WTC11 (cell line): ENCODE measurements around the gene ENTPD8. TPM values are rescaled to one million over a fixed set of nuclear protein-coding genes. Genes with fewer than 3 reads are reported as not detected.

Experiments used
- ATAC-seq: fragments of 200-7000 bp; cut with Tn5 transposase; 2 replicates; pipeline ENCODE4 v1.10.0; 2021; ENCODE audit warnings: mild to moderate bottlenecking, moderate library complexity
- CTCF ChIA-PET: fragments of 300-600 bp; sonication (Branson Sonifier 250); formaldehyde crosslinking; loops from one replicate; lab custom pipeline; 2021; ENCODE audit warnings: antibody characterized with exemption; lab: Charles Lee
- POLR2A ChIA-PET: fragments of 350-600 bp; sonication (Branson Sonifier 250); formaldehyde crosslinking; loops from one replicate; lab custom pipeline; 2021; ENCODE audit warnings: antibody characterized with exemption; lab: Charles Lee
- DNase-seq: peaks from one replicate; pipeline ENCODE4 v3.0.0; 2021; ENCODE audit warnings: low spot score
- H3K27ac Mint-ChIP-seq: 2 replicates; pipeline ENCODE4 v1.8.0; 2021; ENCODE audit warnings: mixed read lengths
- H3K27me3 Mint-ChIP-seq: 2 replicates; pipeline ENCODE4 v1.8.0; 2021; ENCODE audit warnings: low read depth, mild to moderate bottlenecking, moderate library complexity, mixed read lengths
- H3K36me3 Mint-ChIP-seq: 2 replicates; pipeline ENCODE4 v1.8.0; 2021; ENCODE audit warnings: mixed read lengths
- H3K4me1 Mint-ChIP-seq: 2 replicates; pipeline ENCODE4 v1.8.0; 2022; ENCODE audit warnings: mixed read lengths
- H3K4me3 Mint-ChIP-seq: 2 replicates; pipeline ENCODE4 v1.8.0; 2021; ENCODE audit warnings: mild to moderate bottlenecking, moderate library complexity, mixed read lengths
- H3K9me3 Mint-ChIP-seq: 2 replicates; pipeline ENCODE4 v1.8.0; 2021; ENCODE audit warnings: mixed read lengths
- ARID4B ChIP-seq: sonication (generic); formaldehyde crosslinking; IDR thresholded peaks from 2 replicates; pipeline ENCODE4 v1.8.0; 2023; ENCODE audit warnings: missing genetic modification reagents, mild to moderate bottlenecking, borderline replicate concordance
- E2F4 ChIP-seq: sonication (generic); formaldehyde crosslinking; IDR thresholded peaks from 2 replicates; pipeline ENCODE4 v1.8.1; 2022; ENCODE audit warnings: low read depth, mild to moderate bottlenecking, moderate library complexity, missing genetic modification reagents, borderline replicate concordance
- ERG ChIP-seq: fragments of 250-450 bp; sonication (Bioruptor Pico); IDR thresholded peaks from 2 replicates; pipeline ENCODE4 v1.8.0; 2021; ENCODE audit warnings: mild to moderate bottlenecking
- ESRRA ChIP-seq: sonication (generic); formaldehyde crosslinking; IDR thresholded peaks from 2 replicates; pipeline ENCODE4 v1.8.1; 2022; ENCODE audit warnings: mild to moderate bottlenecking, missing genetic modification reagents, borderline replicate concordance
- ETV6 ChIP-seq: sonication (generic); formaldehyde crosslinking; IDR thresholded peaks from 2 replicates; pipeline ENCODE4 v1.8.1; 2022; ENCODE audit warnings: mild to moderate bottlenecking, missing genetic modification reagents
- FOXK1 ChIP-seq: sonication (generic); formaldehyde crosslinking; IDR thresholded peaks from 2 replicates; pipeline ENCODE4 v1.8.0; 2022; ENCODE audit warnings: mild to moderate bottlenecking, moderate library complexity, missing genetic modification reagents
- FOXP4 ChIP-seq: sonication (generic); formaldehyde crosslinking; IDR thresholded peaks from 2 replicates; pipeline ENCODE4 v1.8.0; 2022; ENCODE audit warnings: mild to moderate bottlenecking, missing genetic modification reagents
- GTF2I ChIP-seq: fragments of 250-450 bp; sonication (Bioruptor Pico); conservative IDR thresholded peaks from 2 replicates; pipeline ENCODE4 v1.4.0; 2021; ENCODE audit warnings: mild to moderate bottlenecking
- KAT7 ChIP-seq: sonication (generic); formaldehyde crosslinking; IDR thresholded peaks from 2 replicates; pipeline ENCODE4 v1.8.1; 2023; ENCODE audit warnings: missing genetic modification reagents, mild to moderate bottlenecking, borderline replicate concordance
- MAX ChIP-seq: sonication (generic); formaldehyde crosslinking; IDR thresholded peaks from 2 replicates; pipeline ENCODE4 v1.8.0; 2022; ENCODE audit warnings: mild to moderate bottlenecking, missing genetic modification reagents
- MYBL2 ChIP-seq: sonication (generic); formaldehyde crosslinking; IDR thresholded peaks from 2 replicates; pipeline ENCODE4 v1.8.1; 2023; ENCODE audit warnings: mild to moderate bottlenecking, moderate library complexity, missing genetic modification reagents
- PRDM15 ChIP-seq: sonication (generic); formaldehyde crosslinking; IDR thresholded peaks from 2 replicates; pipeline ENCODE4 v1.8.0; 2022; ENCODE audit warnings: missing genetic modification reagents
- RELA ChIP-seq: sonication (generic); formaldehyde crosslinking; IDR thresholded peaks from 2 replicates; pipeline ENCODE4 v1.8.1; 2022; ENCODE audit warnings: missing genetic modification reagents, mild to moderate bottlenecking, borderline replicate concordance
- SP1 ChIP-seq: sonication (generic); formaldehyde crosslinking; conservative IDR thresholded peaks from 2 replicates; pipeline ENCODE4 v1.8.1; 2022; ENCODE audit warnings: missing genetic modification reagents
- ZBTB21 ChIP-seq: sonication (generic); formaldehyde crosslinking; IDR thresholded peaks from 2 replicates; pipeline ENCODE4 v1.8.1; 2023; ENCODE audit warnings: mild to moderate bottlenecking, missing genetic modification reagents, borderline replicate concordance
- ZNF232 ChIP-seq: sonication (generic); formaldehyde crosslinking; IDR thresholded peaks from 2 replicates; pipeline ENCODE4 v1.8.0; 2022; ENCODE audit warnings: mild to moderate bottlenecking, missing genetic modification reagents
- ZNF423 ChIP-seq: fragments of 250-450 bp; sonication (Bioruptor Pico); IDR thresholded peaks from 2 replicates; pipeline ENCODE4 v2.1.2; 2022; ENCODE audit warnings: mild to moderate bottlenecking, moderate library complexity
- ZNF425 ChIP-seq: fragments of 250-450 bp; sonication (Bioruptor Pico); conservative IDR thresholded peaks from 2 replicates; pipeline ENCODE4 v1.9.0; 2021; ENCODE audit warnings: mild to moderate bottlenecking
- total RNA-seq: library from RNA; stranded (reverse); gene quantifications from 3 replicates; pipeline ENCODE4 v1.2.3, GENCODE V29; 2021

Gene ENTPD8
- total RNA-seq, 1 experiment from 2014 or later = 2.3 TPM

GRCh38 chr9:137439158-137439714 is 1.9 kb downstream of the ENTPD8 start:
- DNase-seq = no peak

More at GRCh38 chr9:137439158-137439714, 1.9 kb downstream of the ENTPD8 start:
- H3K27me3 Mint-ChIP-seq = no peaks in the 10 kb centered on the region; the same call in 1 of the 2 replicates
- CTCF ChIA-PET = no interaction called here
- H3K9me3 Mint-ChIP-seq = no peaks in the 10 kb centered on the region
- no peak overlapping the region for H3K27ac Mint-ChIP-seq
- no peak for ATAC-seq
- TF ChIP-seq ZNF423 (no peak), ETV6 (no peak), SP1 (CRISPR knock-in tag) (no peak), GTF2I (CRISPR knock-in tag) (no peak), MAX (CRISPR knock-in tag) (no peak), ESRRA (no peak), FOXP4 (CRISPR knock-in tag) (no peak), ZBTB21 (CRISPR knock-in tag) (no peak), PRDM15 (CRISPR knock-in tag) (no peak), KAT7 (no peak), RELA (CRISPR knock-in tag) (no peak), ZNF232 (CRISPR knock-in tag) (no peak), MYBL2 (CRISPR knock-in tag) (no peak), ARID4B (CRISPR knock-in tag) (no peak), ERG (CRISPR knock-in tag) (no peak), FOXK1 (CRISPR knock-in tag) (no peak), ZNF425 (CRISPR knock-in tag) (no peak), E2F4 (CRISPR knock-in tag) (no peak)
- H3K4me1 Mint-ChIP-seq = peaks cover 2% of the 10 kb centered on the region; the same call in 1 of the 2 replicates
- H3K36me3 Mint-ChIP-seq = no peaks in the 10 kb centered on the region
- no peak overlapping the region for H3K4me3 Mint-ChIP-seq
- POLR2A ChIA-PET = no interaction called here
